ENCODE data around the gene C16orf54. TPM values are rescaled to one million over a fixed set of nuclear protein-coding genes. Genes with fewer than 3 reads are reported as not detected.

Gene C16orf54
- total and polyA plus RNA-seq, 2 experiments from 2014 or later, result 3.2 TPM; not detected in 1

GRCh38 chr16:29738514-29738913 lies 7.3 kb downstream of the C16orf54 start:
- no peaks in the 10 kb centered on the region; the same call in 1 of the 3 replicates for H3K9me3 Mint-ChIP-seq
- Histone ChIP-seq H3K36me3 (ENCODE audit: insufficient read depth) (peaks cover 6% of the 10 kb centered on the region; the same call in 1 of the 2 replicates), H3K27ac (ENCODE audit: low read depth) (0 out of 2 replicates have a peak overlapping the region, but pooled peaks have one; percentile 55), H3K4me1 (ENCODE audit: insufficient read depth) (peaks cover 3% of the 10 kb centered on the region; the same call in 1 of the 2 replicates), H3K27me3 (ENCODE audit: insufficient read depth) (no peaks in the 10 kb centered on the region), H3F3A (replicated peaks; ENCODE audit: low read depth) (peaks cover 79% of the 10 kb centered on the region), H3K4me3 (no peak overlapping the region), H2AFZ (no peak overlapping the region), H3K79me2 (replicated peaks; ENCODE audit: insufficient read depth) (0 out of 2 replicates have a peak, but pooled peaks cover 3% of the 10 kb centered on the region), H3K4me2 (no peak overlapping the region), H3K9me2 (ENCODE audit: insufficient read depth) (no peaks in the 10 kb centered on the region), H4K20me1 (replicated peaks; ENCODE audit: insufficient read depth) (peaks cover 48% of the 10 kb centered on the region)
- ATAC-seq (no peak), DNase-seq (ENCODE audit: low spot score) (no peak)
- H3K4me1 Mint-ChIP-seq, result peaks cover 4% of the 10 kb centered on the region; the same call in 1 of the 3 replicates
- TF ChIP-seq JUNB (IDR thresholded peaks at IDR 0.05; ENCODE audit: unreplicated experiment) (no peak), ZNF331 (CRISPR knock-in tag; IDR thresholded peaks at IDR 0.05; ENCODE audit: low read depth) (no peak), ETS1 (IDR thresholded peaks at IDR 0.05) (no peak), REST (IDR thresholded peaks at IDR 0.05; ENCODE audit: unreplicated experiment) (no peak)
- H3K36me3 Mint-ChIP-seq (ENCODE audit: low read depth), result peaks cover 65% of the 10 kb centered on the region
- H3K27me3 Mint-ChIP-seq (ENCODE audit: insufficient read depth, low read depth, poor library complexity), result peaks cover 42% of the 10 kb centered on the region
- H3K27ac Mint-ChIP-seq, result no peak overlapping the region
- H3K4me3 Mint-ChIP-seq, result no peak overlapping the region

- H3K4me1 Mint-ChIP-seq, result peaks cover 4% of the 10 kb centered on the region; the same call in 1 of the 3 replicates
- TF ChIP-seq CREB1 (CRISPR knock-in tag; IDR thresholded peaks at IDR 0.05; ENCODE audit: low read depth) (no peak), ETS1 (IDR thresholded peaks at IDR 0.05) (no peak), EZH2phosphoT487 (IDR thresholded peaks at IDR 0.05; ENCODE audit: unreplicated experiment) (no peak), STAT1 (IDR thresholded peaks at IDR 0.05; ENCODE audit: unreplicated experiment) (no peak), CTCF (conservative IDR thresholded peaks at IDR 0.05; ENCODE audit: low read depth in 2 of 2) (no peak)
These were observed 8.1 kb downstream of the C16orf54 start for GRCh38 chr16:29737713-29738112.

More at GRCh38 chr16:29737713-29738112, 8.1 kb downstream of the C16orf54 start:
- peaks cover 73% of the 10 kb centered on the region for H3K36me3 Mint-ChIP-seq (ENCODE audit: low read depth)
- no peaks in the 10 kb centered on the region for H3K27me3 ChIP-seq (ENCODE audit: insufficient read depth)
- peaks cover 37% of the 10 kb centered on the region for H3K27me3 Mint-ChIP-seq (ENCODE audit: insufficient read depth, low read depth, poor library complexity)
- H3K4me3 ChIP-seq, result no peak overlapping the region
- ATAC-seq, result no peak
- DNase-seq (ENCODE audit: low spot score), result no peak
- no peak overlapping the region for H3K4me2 ChIP-seq
- peaks cover 42% of the 10 kb centered on the region for H4K20me1 ChIP-seq (replicated peaks; ENCODE audit: insufficient read depth)
- H2AFZ ChIP-seq, result no peak overlapping the region
- H3K9me2 ChIP-seq (ENCODE audit: insufficient read depth), result no peaks in the 10 kb centered on the region
- no peaks in the 10 kb centered on the region; the same call in 1 of the 3 replicates for H3K9me3 Mint-ChIP-seq
- H3K27ac ChIP-seq (ENCODE audit: low read depth), result peak overlapping the region; percentile 72; the same call in 1 of the 2 replicates
- peaks cover 79% of the 10 kb centered on the region for H3F3A ChIP-seq (replicated peaks; ENCODE audit: low read depth)
- no peak overlapping the region; the same call in 1 of the 2 replicates for H3K27ac Mint-ChIP-seq
- H3K4me1 ChIP-seq (ENCODE audit: insufficient read depth), result no peaks in the 10 kb centered on the region; the same call in 1 of the 2 replicates
- no peak overlapping the region for H3K4me3 Mint-ChIP-seq
- H3K36me3 ChIP-seq (ENCODE audit: insufficient read depth), result peaks cover 6% of the 10 kb centered on the region; the same call in 1 of the 2 replicates
- H3K79me2 ChIP-seq (replicated peaks; ENCODE audit: insufficient read depth), result peaks cover 3% of the 10 kb centered on the region; the same call in 1 of the 2 replicates

Data from GM23338 (cell line).